Rectal smooth muscle tissue (tissue), 1 donor: Measurements from ENCODE around the gene PNPLA3.

Experiments used
- H3K27ac ChIP-seq: one replicate; pipeline ENCODE4 v1.7.0; 2013; ENCODE audit warnings: low read depth, low read length, inconsistent platforms
- H3K27me3 ChIP-seq: one replicate; pipeline ENCODE4 v1.7.0; 2013; ENCODE audit warnings: low read length; ENCODE audit not compliant: control insufficient read depth, insufficient read depth
- H3K36me3 ChIP-seq: one replicate; pipeline ENCODE4 v1.7.0; 2013; ENCODE audit warnings: low read length; ENCODE audit not compliant: control insufficient read depth, insufficient read depth
- H3K4me1 ChIP-seq: one replicate; pipeline ENCODE4 v1.7.0; 2013; ENCODE audit warnings: low read length; ENCODE audit not compliant: control insufficient read depth, insufficient read depth
- H3K4me3 ChIP-seq: one replicate; pipeline ENCODE4 v1.7.0; 2013; ENCODE audit warnings: low read length
- H3K9ac ChIP-seq: one replicate; pipeline ENCODE4 v1.7.0; 2013; ENCODE audit warnings: low read length

Gene PNPLA3

GRCh38 chr22:43883719-43884415 is 39.7 kb upstream of the PNPLA3 start:
- Histone ChIP-seq H3K27me3 (peaks cover 5% of the 10 kb centered on the region), H3K4me1 (no peaks in the 10 kb centered on the region), H3K4me3 (no peak overlapping the region), H3K9ac (no peak overlapping the region), H3K36me3 (no peaks in the 10 kb centered on the region), H3K27ac (no peak overlapping the region)

DNA sequence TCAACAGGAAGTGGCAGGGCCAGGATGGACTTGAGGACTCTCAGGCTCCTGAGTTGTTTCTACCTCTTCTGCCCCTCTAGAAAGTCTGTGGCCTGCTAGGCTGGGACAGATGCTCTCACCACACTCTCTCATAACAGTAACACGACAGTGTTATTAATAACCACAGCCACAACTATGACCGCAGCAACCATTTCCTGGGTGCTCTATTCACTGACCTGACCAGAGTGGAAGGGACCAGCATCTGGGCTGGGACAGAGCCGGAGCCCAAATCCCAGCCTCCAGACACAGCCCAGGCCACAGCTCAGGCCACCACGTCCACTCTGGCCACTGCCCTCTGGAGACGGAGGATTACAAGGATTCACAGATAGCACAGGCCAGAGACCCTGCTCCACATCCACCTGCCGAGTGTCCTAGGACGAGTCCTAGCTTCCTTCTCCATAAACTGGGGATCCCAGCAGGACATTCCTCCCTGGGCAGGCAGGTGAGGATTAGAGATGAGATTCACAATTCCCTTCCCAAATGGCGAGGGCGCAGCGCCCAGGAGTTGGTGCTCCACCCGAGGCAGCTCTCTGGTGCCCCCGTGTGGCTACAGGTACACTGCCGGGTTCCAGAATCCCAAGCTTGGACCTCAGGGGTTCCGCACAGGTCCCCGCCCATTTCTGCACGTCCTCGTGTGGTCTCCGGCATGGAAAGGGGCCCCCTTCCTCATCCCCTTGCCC is 38.8 kb upstream of the PNPLA3 start:
- no peaks in the 10 kb centered on the region for H3K36me3 ChIP-seq
- no peak overlapping the region for H3K4me3 ChIP-seq
- no peak overlapping the region for H3K27ac ChIP-seq
- no peaks in the 10 kb centered on the region for H3K4me1 ChIP-seq
- H3K27me3 ChIP-seq: peaks cover 11% of the 10 kb centered on the region
- no peak overlapping the region for H3K9ac ChIP-seq

DNA sequence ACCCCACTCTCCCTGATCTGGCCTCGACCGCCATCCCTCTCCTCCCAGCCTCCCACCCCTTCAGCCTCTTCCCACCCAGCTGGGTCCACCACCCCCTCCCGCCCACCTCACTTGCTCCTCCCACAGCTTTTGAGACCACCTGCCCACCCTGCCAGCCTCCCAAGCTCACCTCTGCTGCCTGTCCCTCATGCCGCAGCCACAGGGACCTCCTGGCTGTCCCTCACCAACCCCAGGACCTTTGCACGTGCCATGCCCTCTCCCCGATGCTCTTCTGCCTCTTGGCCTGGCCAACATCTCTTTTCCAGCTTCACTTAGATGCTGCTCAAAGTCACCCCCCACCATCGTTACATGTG is 38.3 kb upstream of the PNPLA3 start:
- Histone ChIP-seq H3K27ac (no peak overlapping the region), H3K36me3 (no peaks in the 10 kb centered on the region), H3K27me3 (peaks cover 14% of the 10 kb centered on the region), H3K4me1 (no peaks in the 10 kb centered on the region), H3K9ac (no peak overlapping the region), H3K4me3 (no peak overlapping the region)

DNA sequence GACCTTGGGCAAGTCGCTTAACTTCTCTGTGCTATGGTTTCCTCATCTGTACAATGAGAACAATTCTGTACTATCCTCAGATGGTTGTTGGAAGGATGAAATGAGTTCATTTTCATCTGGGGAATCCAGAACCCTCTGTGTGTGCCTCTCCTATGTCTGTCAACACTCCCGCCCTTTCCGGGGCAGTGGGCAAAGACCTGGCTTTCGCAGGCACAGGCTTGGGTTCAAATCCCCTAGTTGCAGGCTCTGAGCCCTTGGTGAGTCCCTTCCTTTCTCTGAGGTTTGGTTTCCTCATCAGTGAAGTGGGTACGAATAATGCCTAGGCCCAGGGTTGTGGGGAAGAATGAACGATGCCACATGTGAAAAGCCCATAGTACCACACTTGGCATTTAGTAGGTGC is 37.8 kb upstream of the PNPLA3 start:
- no peak overlapping the region for H3K9ac ChIP-seq
- H3K4me3 ChIP-seq: no peak overlapping the region
- no peaks in the 10 kb centered on the region for H3K36me3 ChIP-seq
- no peaks in the 10 kb centered on the region for H3K4me1 ChIP-seq
- H3K27me3 ChIP-seq: peaks cover 14% of the 10 kb centered on the region
- no peak overlapping the region for H3K27ac ChIP-seq

DNA sequence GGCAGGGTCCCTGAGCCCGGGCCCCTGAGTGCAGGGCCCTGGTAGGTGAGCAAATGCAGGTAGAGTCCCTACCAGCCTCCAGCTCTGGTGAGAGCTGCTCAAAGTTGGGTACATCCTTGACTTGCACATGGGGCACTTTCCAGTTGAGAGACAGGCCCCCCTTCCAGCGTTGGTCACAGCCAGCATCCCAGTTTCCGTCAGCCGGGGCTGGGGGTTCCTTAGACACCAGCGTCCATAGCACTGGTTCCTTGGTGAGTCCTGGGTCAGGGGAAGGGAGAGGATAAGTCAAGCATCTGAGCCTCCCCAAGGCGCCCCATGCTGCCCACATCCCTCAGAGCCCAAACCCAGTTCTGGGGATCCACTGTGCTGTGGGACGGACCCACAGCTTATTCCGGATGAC is 37.4 kb upstream of the PNPLA3 start:
- H3K36me3 ChIP-seq: no peaks in the 10 kb centered on the region
- no peak overlapping the region for H3K27ac ChIP-seq
- peaks cover 16% of the 10 kb centered on the region for H3K27me3 ChIP-seq
- H3K4me3 ChIP-seq: no peak overlapping the region
- H3K4me1 ChIP-seq: no peaks in the 10 kb centered on the region
- no peak overlapping the region for H3K9ac ChIP-seq

DNA sequence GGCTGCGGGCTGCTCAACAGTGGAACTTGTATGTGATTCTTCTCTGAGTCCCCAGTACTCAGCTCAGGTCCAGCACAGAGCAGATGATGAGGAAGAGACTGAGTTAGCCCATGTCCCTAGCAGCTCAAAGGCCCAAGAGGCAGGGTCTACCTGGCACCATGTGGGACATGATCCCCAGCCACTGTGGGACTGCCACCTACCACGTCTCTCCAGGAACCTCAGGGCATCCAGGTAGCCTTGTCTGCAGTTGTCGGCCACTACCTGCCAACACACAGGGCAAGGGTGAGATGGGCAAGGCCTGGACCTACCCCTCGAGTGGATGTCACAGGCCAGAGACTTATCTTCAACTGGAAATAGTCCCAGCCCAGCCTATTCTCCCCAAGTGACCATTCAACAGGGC is 36.2 kb upstream of the PNPLA3 start:
- Histone ChIP-seq H3K9ac (no peak overlapping the region), H3K4me1 (no peaks in the 10 kb centered on the region), H3K27me3 (peaks cover 23% of the 10 kb centered on the region), H3K4me3 (no peak overlapping the region), H3K27ac (no peak overlapping the region), H3K36me3 (no peaks in the 10 kb centered on the region)

DNA sequence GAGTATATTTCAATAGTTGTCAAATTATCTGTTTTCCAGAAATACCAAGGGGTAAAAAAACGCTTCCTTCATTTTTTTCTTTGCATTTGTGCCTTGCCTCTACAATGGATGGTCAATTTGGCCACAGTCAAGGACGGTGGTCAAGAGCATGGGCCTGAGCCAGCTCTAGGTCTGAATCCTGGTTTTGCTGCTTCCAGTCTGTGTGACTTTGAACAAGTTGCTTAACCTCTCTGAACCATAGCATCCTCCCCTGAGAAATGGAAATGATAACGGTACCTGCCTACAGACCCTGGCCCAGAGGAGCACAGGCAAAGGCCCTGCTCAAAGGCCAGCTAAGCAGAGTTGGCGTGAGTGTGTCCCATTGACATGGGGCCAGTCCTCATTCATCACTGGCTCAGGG is 34.9 kb upstream of the PNPLA3 start:
- Histone ChIP-seq H3K9ac (no peak overlapping the region), H3K4me1 (no peaks in the 10 kb centered on the region), H3K36me3 (no peaks in the 10 kb centered on the region), H3K4me3 (no peak overlapping the region), H3K27ac (no peak overlapping the region), H3K27me3 (peaks cover 24% of the 10 kb centered on the region)

GRCh38 chr22:43889201-43889859 is 34.3 kb upstream of the PNPLA3 start:
- H3K27me3 ChIP-seq: peaks cover 26% of the 10 kb centered on the region
- no peak overlapping the region for H3K27ac ChIP-seq
- H3K36me3 ChIP-seq: no peaks in the 10 kb centered on the region
- no peak overlapping the region for H3K4me3 ChIP-seq
- no peak overlapping the region for H3K9ac ChIP-seq
- H3K4me1 ChIP-seq: no peaks in the 10 kb centered on the region

DNA sequence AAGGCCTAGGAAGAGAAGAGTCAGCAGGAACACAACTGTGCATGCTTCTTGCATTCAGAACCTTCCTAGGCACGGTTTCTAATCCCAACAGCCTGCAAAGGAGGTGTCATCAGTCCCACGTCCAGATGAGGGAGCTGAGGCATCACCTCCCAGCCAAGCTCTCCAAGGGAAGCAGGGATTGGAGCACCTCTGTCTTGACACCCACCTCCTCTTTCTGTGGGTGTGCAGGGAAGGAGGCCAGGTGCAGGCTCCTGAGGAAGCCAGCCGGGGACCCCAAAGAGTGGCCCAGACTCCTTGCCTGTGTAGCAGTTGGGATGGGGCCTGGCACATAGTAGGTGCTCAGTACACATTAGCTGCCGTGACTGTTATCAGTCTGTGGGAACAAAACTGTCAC is 33.7 kb upstream of the PNPLA3 start:
- H3K27ac ChIP-seq: no peak overlapping the region
- no peak overlapping the region for H3K9ac ChIP-seq
- H3K4me3 ChIP-seq: no peak overlapping the region
- peaks cover 26% of the 10 kb centered on the region for H3K27me3 ChIP-seq
- H3K36me3 ChIP-seq: no peaks in the 10 kb centered on the region
- H3K4me1 ChIP-seq: no peaks in the 10 kb centered on the region

GRCh38 chr22:43890901-43891331 is 32.7 kb upstream of the PNPLA3 start:
- H3K9ac ChIP-seq: no peak overlapping the region
- H3K27me3 ChIP-seq: peaks cover 26% of the 10 kb centered on the region
- no peak overlapping the region for H3K4me3 ChIP-seq
- H3K36me3 ChIP-seq: no peaks in the 10 kb centered on the region
- H3K4me1 ChIP-seq: no peaks in the 10 kb centered on the region
- H3K27ac ChIP-seq: no peak overlapping the region

DNA sequence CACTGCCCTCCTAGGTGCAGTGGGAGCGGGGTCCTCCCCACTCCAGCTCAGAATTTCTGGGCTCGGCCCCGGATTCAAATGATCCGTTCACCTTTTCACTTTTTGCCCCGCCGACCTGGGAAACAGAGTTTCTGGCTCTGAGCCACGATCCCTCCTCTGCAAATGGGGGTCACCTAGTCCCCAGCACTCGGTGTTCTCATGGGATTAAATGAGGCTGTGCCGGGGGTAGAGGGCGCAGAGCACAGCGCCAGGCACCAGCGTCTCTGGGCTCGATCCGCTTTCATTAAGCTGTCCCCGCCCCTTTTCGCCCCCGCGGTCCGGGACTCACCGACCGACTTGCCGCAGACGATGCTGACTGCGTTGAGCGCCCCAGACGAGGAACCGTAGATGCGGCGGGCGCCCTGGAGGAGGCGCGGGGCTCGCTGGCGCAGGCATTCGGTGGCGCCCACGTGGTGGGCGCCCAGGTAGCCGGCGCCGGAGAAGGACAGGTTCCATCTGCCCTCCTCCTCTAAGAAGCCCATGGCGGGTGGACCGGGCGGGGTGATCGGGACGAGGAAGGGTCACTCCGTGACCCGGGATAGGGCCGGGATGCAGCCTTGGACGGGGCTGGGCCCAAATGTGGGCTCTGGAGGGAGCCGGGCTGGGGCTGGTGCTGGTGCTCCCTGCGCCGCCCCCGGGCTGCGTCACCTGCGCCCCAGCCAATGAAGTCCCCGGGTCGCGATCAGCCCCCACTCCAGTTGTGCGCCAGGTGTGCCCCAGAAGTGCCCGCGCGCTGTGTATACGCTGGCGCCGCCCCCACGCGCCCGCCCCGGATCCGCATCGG is 32.0 kb upstream of the PNPLA3 start, which contains the start of gene PNPLA5:
PNPLA5 (minus strand) TSS at position 654 of the 823 bp plus-strand sequence; CDS start at position 521, 133 bp downstream.
- peaks cover 26% of the 10 kb centered on the region for H3K27me3 ChIP-seq

More for the DNA sequence above, 32.0 kb upstream of the PNPLA3 start, which contains the start of gene PNPLA5:
- Histone ChIP-seq H3K9ac (no peak within 1 kb of the TSS), H3K4me3 (no peak within 1 kb of the TSS), H3K36me3 (no peaks in the 10 kb centered on the region), H3K4me1 (no peaks in the 10 kb centered on the region), H3K27ac (no peak within 1 kb of the TSS)
